Motor neuron (in vitro differentiated cells): ENCODE data around the gene PRPF39. TPM values are rescaled to one million over a fixed set of nuclear protein-coding genes. Genes with fewer than 3 reads are reported as not detected.
"Not testable (repeated sequence)": the region's sequence is repeated elsewhere in the genome, so short reads cannot be mapped to it uniquely, and the experiment has no call there.

ENCODE experiments used
- ATAC-seq, 8 experiments: fragments of 200-7000 bp; cut with Tn5 transposase; replicated peaks in 6 of 8; 2 replicates each; pipeline ENCODE4 v1.8.0; 2021; ENCODE audit warnings: mild to moderate bottlenecking in 8 of 8, moderate library complexity in 8 of 8
- H3K27ac ChIP-seq, 2 donors: fragments of 250-450 bp; sonication (Bioruptor Pico); 2 replicates each; pipeline ENCODE4 v1.9.0; 2021; ENCODE audit warnings: antibody characterized with exemption in 2 of 2, mild to moderate bottlenecking in 2 of 2, moderate library complexity in 1 of 2
- H3K4me1 ChIP-seq, 2 donors: fragments of 250-450 bp; sonication (Bioruptor Pico); replicated peaks in 1 of 2; 2 replicates each; pipeline ENCODE4 v1.6.1; 2021; ENCODE audit warnings: antibody characterized with exemption in 2 of 2, mild to moderate bottlenecking in 2 of 2, moderate library complexity in 1 of 2
- H3K4me3 ChIP-seq, 5 donors: fragments of 250-450 bp; sonication (Bioruptor Pico); 2 replicates each; pipeline ENCODE4 v1.9.0; 2021; ENCODE audit warnings: antibody characterized with exemption in 5 of 5, mild to moderate bottlenecking in 5 of 5, moderate library complexity in 4 of 5
- WGBS, 10 experiments: fragments of 450-650 bp; shearing (Covaris generic); methylation state at CpG; one replicate each; pipeline ENCODE4 v1.0.0; 2022; 5-methylcytosine and 5-hydroxymethylcytosine counted together
- in situ Hi-C, 9 experiments: fragments of 400-800 bp; cut with MboI; loops; one replicate each; pipeline ENCODE4 v1.15.0; 2021; ENCODE audit warnings: low sequenced_read_pairs in 9 of 9, low pct_unique_long_range_greater_than_20kb in 2 of 9; ENCODE audit not compliant: unreplicated experiment in 9 of 9
- total RNA-seq, 8 experiments: library from RNA; unstranded; fragments of 300-600 nt; gene quantifications; 2 replicates each; pipeline versions ENCODE4 v1.2.3 to v1.2.4, GENCODE V29; 2022

PRPF39 gene
- total RNA-seq, 8 experiments from 2014 or later = 27.7 to 41.3 (median 33.5) TPM

- Histone ChIP-seq H3K4me3 (no peak overlapping the region), H3K4me1 (no peaks in the 10 kb centered on the region), H3K27ac (no peak overlapping the region)
- no peak for ATAC-seq
- WGBS, 10 experiments = 57 to 96% (median 66%) methylated on average over 1 to 3 of the region's 3 CpGs; no CpG with 5 or more reads in 1 of the 10 experiments
- in situ Hi-C loops = no loop called here
Measured at GRCh38 chr14:45065540-45065939, 18.4 kb upstream of the PRPF39 start.

DNA sequence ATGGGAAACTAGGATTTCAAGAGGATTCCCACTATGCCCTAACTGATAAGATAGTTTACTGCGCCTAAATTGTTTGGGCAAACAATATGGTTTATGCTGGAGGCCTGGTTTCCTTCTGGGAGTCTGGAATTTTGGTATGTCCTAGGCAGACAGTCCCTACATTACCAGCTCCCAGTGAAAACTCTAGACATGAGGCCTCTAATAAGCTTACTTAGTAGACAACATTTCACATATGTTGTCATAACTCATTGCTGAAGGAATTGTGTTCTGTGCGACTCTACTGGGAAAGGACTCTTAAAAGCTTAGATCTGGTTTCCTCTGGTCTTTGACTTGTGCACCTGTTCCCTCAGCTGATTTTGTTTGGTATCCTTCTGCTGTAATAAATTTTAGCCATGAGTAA lies 18.0 kb upstream of the PRPF39 start:
- in situ Hi-C loops = no loop called here
- H3K4me1 ChIP-seq = no peaks in the 10 kb centered on the region
- ATAC-seq = no peak
- no peak overlapping the region for H3K4me3 ChIP-seq
- no peak overlapping the region for H3K27ac ChIP-seq
- WGBS, 10 experiments = 83 to 100% (median 97%) methylated on average over 1 to 2 of the region's 2 CpGs; no CpG with 5 or more reads in 2 of the 10 experiments

- WGBS, 10 experiments = 68 to 100% (median 100%) methylated on average over 1 to 3 of the region's 3 CpGs; no CpG with 5 or more reads in 1 of the 10 experiments
Measured at GRCh38 chr14:45066667-45067066, 17.2 kb upstream of the PRPF39 start.

GRCh38 chr14:45068396-45068795 lies 15.5 kb upstream of the PRPF39 start:
- Histone ChIP-seq H3K4me3 (no peak overlapping the region), H3K27ac (no peak overlapping the region), H3K4me1 (no peaks in the 10 kb centered on the region)
- in situ Hi-C loops = no loop called here
- 81 to 100% (median 94%) methylated on average over 1 to 3 of the region's 3 CpGs for WGBS, 10 experiments
- ATAC-seq = no peak

More at GRCh38 chr14:45066667-45067066, 17.2 kb upstream of the PRPF39 start:
- H3K4me3 ChIP-seq = no peak overlapping the region
- H3K27ac ChIP-seq = no peak overlapping the region
- H3K4me1 ChIP-seq = no peaks in the 10 kb centered on the region
- in situ Hi-C loops = no loop called here
- ATAC-seq = no peak

DNA sequence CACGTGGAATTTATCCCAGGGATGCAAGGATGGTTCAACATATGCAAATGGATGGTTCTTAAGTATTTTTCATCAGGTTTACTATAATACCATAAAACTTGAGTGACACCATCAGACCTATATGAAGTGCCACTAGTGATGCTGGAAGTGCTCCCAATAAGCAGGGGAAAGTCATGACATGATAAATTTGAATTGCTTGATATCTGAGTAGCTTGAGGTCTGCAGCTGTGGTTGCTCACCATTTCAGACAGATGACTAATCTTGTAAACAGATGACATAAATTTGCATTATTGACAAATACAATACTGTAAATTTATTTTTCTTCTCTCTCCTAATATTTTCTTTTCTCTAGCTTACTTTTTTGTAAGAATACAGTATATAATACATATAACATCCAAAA lies 13.7 kb upstream of the PRPF39 start:
- ATAC-seq = peak in 1 of 8 experiments; percentile 47
- H3K4me3 ChIP-seq = no peak overlapping the region
- no peaks in the 10 kb centered on the region for H3K4me1 ChIP-seq
- in situ Hi-C loops = no loop called here
- no peak overlapping the region for H3K27ac ChIP-seq
- WGBS, 10 experiments = 100% methylated on average over 1 of the region's 1 CpG; no CpG with 5 or more reads in 6 of the 10 experiments

DNA sequence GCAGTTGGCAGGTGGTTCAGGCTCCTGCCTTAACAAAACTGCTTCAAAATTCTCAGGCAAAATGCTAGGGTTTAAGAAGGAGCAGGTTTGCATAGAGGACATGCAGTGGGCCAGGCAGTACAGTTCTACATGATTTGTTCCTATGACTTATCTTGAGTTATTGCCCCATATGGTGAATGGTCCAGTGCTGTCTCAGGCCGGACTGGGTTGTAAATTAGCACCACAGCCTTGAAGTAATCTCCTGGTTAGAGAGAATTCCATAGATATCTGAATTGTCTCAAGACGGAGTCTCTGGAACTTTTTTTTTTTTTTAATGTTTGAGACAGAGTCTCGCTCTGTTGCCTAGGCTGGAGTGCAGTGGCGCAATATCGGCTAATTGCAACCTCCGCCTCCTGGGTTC lies 11.8 kb upstream of the PRPF39 start:
- in situ Hi-C loops = no loop called here
- peak in 1 of 8 experiments; percentile 36 for ATAC-seq
- no peaks in the 10 kb centered on the region for H3K4me1 ChIP-seq
- H3K27ac ChIP-seq = no peak overlapping the region
- H3K4me3 ChIP-seq = no peak overlapping the region
- 85 to 100% (median 100%) methylated on average over 1 to 6 of the region's 6 CpGs; no CpG with 5 or more reads in 2 of the 10 experiments for WGBS, 10 experiments

DNA sequence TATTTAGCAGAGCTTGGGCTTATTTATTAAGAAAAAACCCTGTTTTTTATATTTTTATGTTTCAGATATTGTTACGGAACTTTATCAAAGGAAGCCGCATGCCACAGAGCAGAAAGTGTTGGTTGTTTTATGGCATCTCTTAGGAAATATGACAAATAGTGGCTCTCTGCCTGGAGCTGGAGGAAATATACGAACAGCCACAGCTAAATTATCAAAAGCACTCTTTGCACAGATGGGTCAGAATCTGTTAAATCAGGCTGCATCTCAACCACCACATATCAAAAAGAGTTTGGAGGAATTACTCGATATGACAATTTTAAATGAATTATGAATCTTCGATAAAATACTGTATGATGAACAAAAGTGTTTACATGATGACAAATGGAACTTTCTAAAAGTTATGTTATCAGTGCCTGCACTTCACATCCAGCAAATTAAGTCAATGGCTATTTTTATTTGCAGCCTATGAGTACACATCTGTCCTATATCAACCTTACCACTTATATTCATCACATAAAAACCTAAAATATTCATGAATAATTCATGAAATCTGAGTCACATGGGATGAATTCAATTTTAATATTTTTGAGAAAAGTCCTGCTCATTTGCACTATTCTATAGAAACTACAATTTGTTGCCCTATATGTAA lies 10.6 kb upstream of the PRPF39 start:
- no peak overlapping the region for H3K4me3 ChIP-seq
- 68 to 100% (median 94%) methylated on average over 2 to 5 of the region's 5 CpGs for WGBS, 10 experiments
- no peaks in the 10 kb centered on the region for H3K4me1 ChIP-seq
- no peak overlapping the region for H3K27ac ChIP-seq
- no peak for ATAC-seq
- in situ Hi-C loops = no loop called here

- Histone ChIP-seq H3K4me3 (no peak overlapping the region), H3K4me1 (peaks cover 0 to 2% of the 10 kb centered on the region in 2 donors), H3K27ac (no peak overlapping the region)
- WGBS, 10 experiments = 0 to 100% (median 80%) methylated on average over 1 of the region's 1 CpG; no CpG with 5 or more reads in 1 of the 10 experiments
- in situ Hi-C loops = no loop called here
- peak in 3 of 8 experiments; percentile 76 to 89 (median 78) for ATAC-seq
Measured at GRCh38 chr14:45078323-45078722, 5.6 kb upstream of the PRPF39 start.

DNA sequence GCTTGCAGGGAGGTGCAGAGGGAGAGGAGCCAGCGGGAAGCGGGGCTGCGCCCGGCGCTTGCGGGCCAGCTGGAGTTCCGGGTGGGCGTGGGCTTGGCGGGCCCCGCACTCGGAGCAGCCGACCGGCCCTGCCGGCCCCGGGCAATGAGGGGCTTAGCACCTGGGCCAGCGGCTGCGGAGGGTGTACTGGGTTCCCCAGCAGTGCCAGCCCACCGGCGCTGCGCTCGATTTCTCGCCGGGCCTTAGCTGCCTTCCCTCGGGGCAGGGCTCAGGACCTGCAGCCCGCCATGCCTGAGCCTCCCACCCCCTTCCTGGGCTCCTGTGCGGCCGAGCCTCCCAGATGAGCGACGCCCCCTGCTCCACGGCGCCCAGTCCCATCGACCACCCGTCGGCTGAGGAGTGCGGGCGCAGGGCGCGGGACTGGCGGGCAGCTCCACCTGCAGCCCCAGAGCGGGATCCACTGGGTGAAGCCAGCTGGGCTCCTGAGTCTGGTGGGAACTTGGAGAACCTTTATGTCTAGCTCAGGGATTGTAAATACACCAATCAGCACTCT lies 3.4 kb upstream of the PRPF39 start:
- H3K4me1 ChIP-seq, in situ Hi-C loops, ATAC-seq, H3K27ac ChIP-seq, H3K4me3 ChIP-seq: not testable (repeated sequence)
- 90 to 100% methylated on average over 1 to 2 of the region's 40 CpGs; no CpG with 5 or more reads in 8 of the 10 experiments for WGBS, 10 experiments

DNA sequence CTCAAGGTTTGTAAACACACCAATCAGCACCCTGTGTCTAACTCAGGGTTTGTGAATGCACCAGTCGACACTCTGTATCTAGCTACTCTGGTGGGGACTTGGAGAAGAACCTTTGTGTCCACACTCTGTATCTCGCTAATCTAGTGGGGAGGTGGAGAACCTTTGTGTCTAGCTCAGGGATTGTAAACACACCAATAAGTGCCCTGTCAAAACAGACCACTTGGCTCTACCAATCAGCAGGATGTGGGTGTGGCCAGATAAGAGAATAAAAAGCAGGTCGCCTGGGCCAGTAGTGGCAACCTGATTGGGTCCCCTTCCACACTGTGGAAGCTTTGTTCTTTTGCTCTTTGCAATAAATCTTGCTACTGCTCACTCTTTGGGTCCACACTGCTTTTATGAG lies 2.8 kb upstream of the PRPF39 start:
- H3K4me1 ChIP-seq = peaks cover 8 to 11% of the 10 kb centered on the region in 2 donors
- H3K4me3 ChIP-seq, ATAC-seq, in situ Hi-C loops, H3K27ac ChIP-seq: not testable (repeated sequence)
- WGBS, 10 experiments = no CpG with 5 or more reads among the region's 3 CpGs

DNA sequence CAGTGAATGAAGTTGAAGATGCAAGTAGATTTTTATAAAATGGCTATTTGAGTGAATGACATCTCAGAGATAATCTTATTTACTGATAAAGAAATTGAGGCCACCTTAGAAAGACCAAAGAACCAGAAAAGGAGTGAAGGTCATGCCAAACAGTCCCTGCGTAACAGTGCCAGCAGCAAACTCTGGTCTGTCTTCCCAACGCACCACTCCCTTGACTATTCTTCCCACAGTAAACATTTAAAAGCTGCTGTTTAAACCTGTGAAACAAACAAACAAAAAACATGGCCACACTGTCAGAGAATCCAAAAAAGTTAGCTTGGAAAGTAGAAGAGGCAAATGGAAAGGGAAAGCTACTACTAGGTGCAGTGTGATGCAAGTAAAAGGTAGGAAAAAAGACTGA lies 1.5 kb upstream of the PRPF39 start:
- Histone ChIP-seq H3K27ac (no peak overlapping the region), H3K4me1 (peaks cover 12 to 17% of the 10 kb centered on the region in 2 donors), H3K4me3 (no peak overlapping the region)
- no peak for ATAC-seq
- 38 to 100% (median 94%) methylated on average over 1 to 2 of the region's 2 CpGs for WGBS, 10 experiments
- in situ Hi-C loops = no loop called here

GRCh38 chr14:45083617-45083975 lies 320 bp upstream of the PRPF39 start:
- 0 to 40% (median 0%) methylated on average over 1 to 6 of the region's 10 CpGs; no CpG with 5 or more reads in 3 of the 10 experiments for WGBS, 10 experiments
- Histone ChIP-seq H3K27ac (peak overlapping the region in 1 of 2 donors; percentile 8), H3K4me3 (peak overlapping the region; percentile 70 to 90 (median 80)), H3K4me1 (peaks cover 12 to 17% of the 10 kb centered on the region in 2 donors)
- in situ Hi-C loops = no loop called here
- peak in 5 of 8 experiments; percentile 1 to 2 (median 1) for ATAC-seq

GRCh38 chr14:45084946-45085346 lies 1.0 kb downstream of the PRPF39 start:
- in situ Hi-C loops = no loop called here
- 0 to 5% (median 0%) methylated on average over 3 to 4 of the region's 4 CpGs; no CpG with 5 or more reads in 1 of the 10 experiments for WGBS, 10 experiments
- peak in 3 of 8 experiments; percentile 1 to 13 (median 4) for ATAC-seq

More at GRCh38 chr14:45084946-45085346, 1.0 kb downstream of the PRPF39 start:
- Histone ChIP-seq H3K4me3 (peak overlapping the region; percentile 70 to 90 (median 80)), H3K27ac (no peak overlapping the region), H3K4me1 (peaks cover 12 to 17% of the 10 kb centered on the region in 2 donors)
